ENCODE results near the gene JAZF1. TPM values are rescaled to one million over a fixed set of nuclear protein-coding genes. Genes with fewer than 3 reads are reported as not detected.

Gene JAZF1
- total and polyA plus RNA-seq, 4 donors: 5.2 to 16.5 (median 10.7) TPM

- no peak for TF ChIP-seq CTCF (IDR thresholded peaks at IDR 0.05; ENCODE audit: control extremely low read depth, extremely low read depth)
- Histone ChIP-seq H3K27me3 (ENCODE audit: control insufficient read depth in 3 of 3, insufficient read depth in 3 of 3, low read length in 2 of 3) (no peaks in the 10 kb centered on the region), H3K36me3 (ENCODE audit: control insufficient read depth in 4 of 4, insufficient read depth in 4 of 4, low read length in 4 of 4) (no peaks in the 10 kb centered on the region), H3K4me1 (ENCODE audit: control insufficient read depth in 5 of 5, insufficient read depth in 5 of 5, low read length in 5 of 5) (peaks cover 0 to 15% (median 4%) of the 10 kb centered on the region in 5 donors), H3K4me3 (no peak overlapping the region), H3K9ac (ENCODE audit: insufficient read depth in 1 of 2, low read length in 2 of 2) (no peak overlapping the region), H3K27ac (ENCODE audit: low read depth in 1 of 2, low read length in 1 of 2) (no peak overlapping the region), H3K9me3 (ENCODE audit: control insufficient read depth in 4 of 4, insufficient read depth in 3 of 4, low read length in 3 of 4) (no peaks in the 10 kb centered on the region)
- WGBS, 2 donors: 83 to 95% methylated on average over 7 of the region's 7 CpGs
- ATAC-seq (ENCODE audit: insufficient read depth, low FRiP score) (no peak), DNase-seq (no peak)
These were observed 43.1 kb downstream of the JAZF1 start for GRCh38 chr7:28137463-28137862.

GRCh38 chr7:28136885-28137284, 43.7 kb downstream of the JAZF1 start:
- Histone ChIP-seq H3K4me1 (ENCODE audit: control insufficient read depth in 5 of 5, insufficient read depth in 5 of 5, low read length in 5 of 5) (peaks cover 0 to 15% (median 4%) of the 10 kb centered on the region in 5 donors), H3K9me3 (ENCODE audit: control insufficient read depth in 4 of 4, insufficient read depth in 3 of 4, low read length in 3 of 4) (no peaks in the 10 kb centered on the region), H3K4me3 (no peak overlapping the region), H3K36me3 (ENCODE audit: control insufficient read depth in 4 of 4, insufficient read depth in 4 of 4, low read length in 4 of 4) (no peaks in the 10 kb centered on the region), H3K27me3 (ENCODE audit: control insufficient read depth in 3 of 3, insufficient read depth in 3 of 3, low read length in 2 of 3) (no peaks in the 10 kb centered on the region), H3K27ac (ENCODE audit: low read depth in 1 of 2, low read length in 1 of 2) (no peak overlapping the region), H3K9ac (ENCODE audit: insufficient read depth in 1 of 2, low read length in 2 of 2) (no peak overlapping the region)
- WGBS, 2 donors: 88 to 91% methylated on average over 8 of the region's 8 CpGs
- DNase-seq (no peak), ATAC-seq (ENCODE audit: insufficient read depth, low FRiP score) (no peak)
- TF ChIP-seq CTCF (IDR thresholded peaks at IDR 0.05; ENCODE audit: control extremely low read depth, extremely low read depth): no peak

- H3K9ac ChIP-seq (ENCODE audit: insufficient read depth in 1 of 2, low read length in 2 of 2): no peak overlapping the region
- peaks cover 0 to 15% (median 4%) of the 10 kb centered on the region in 5 donors for H3K4me1 ChIP-seq (ENCODE audit: control insufficient read depth in 5 of 5, insufficient read depth in 5 of 5, low read length in 5 of 5)
- no peak for TF ChIP-seq CTCF (IDR thresholded peaks at IDR 0.05; ENCODE audit: control extremely low read depth, extremely low read depth)
- DNase-seq: no peak
- no peak overlapping the region for H3K4me3 ChIP-seq
- WGBS, 2 donors: 62 to 97% methylated on average over 3 of the region's 3 CpGs
- H3K27ac ChIP-seq (ENCODE audit: low read depth in 1 of 2, low read length in 1 of 2): no peak overlapping the region
- ATAC-seq (ENCODE audit: insufficient read depth, low FRiP score): no peak
- no peaks in the 10 kb centered on the region for H3K27me3 ChIP-seq (ENCODE audit: control insufficient read depth in 3 of 3, insufficient read depth in 3 of 3, low read length in 2 of 3)
- no peaks in the 10 kb centered on the region for H3K36me3 ChIP-seq (ENCODE audit: control insufficient read depth in 4 of 4, insufficient read depth in 4 of 4, low read length in 4 of 4)
- no peaks in the 10 kb centered on the region for H3K9me3 ChIP-seq (ENCODE audit: control insufficient read depth in 4 of 4, insufficient read depth in 3 of 4, low read length in 3 of 4)
These were observed 44.2 kb downstream of the JAZF1 start for GRCh38 chr7:28136420-28136819.

GRCh38 chr7:28135760-28136159, 44.8 kb downstream of the JAZF1 start:
- 68 to 79% methylated on average over 3 of the region's 3 CpGs for WGBS, 2 donors
- ATAC-seq (ENCODE audit: insufficient read depth, low FRiP score) (no peak), DNase-seq (no peak)
- Histone ChIP-seq H3K9me3 (ENCODE audit: control insufficient read depth in 4 of 4, insufficient read depth in 3 of 4, low read length in 3 of 4) (no peaks in the 10 kb centered on the region), H3K9ac (ENCODE audit: insufficient read depth in 1 of 2, low read length in 2 of 2) (no peak overlapping the region), H3K4me3 (no peak overlapping the region), H3K27ac (ENCODE audit: low read depth in 1 of 2, low read length in 1 of 2) (no peak overlapping the region), H3K4me1 (ENCODE audit: control insufficient read depth in 5 of 5, insufficient read depth in 5 of 5, low read length in 5 of 5) (peaks cover 0 to 11% (median 4%) of the 10 kb centered on the region in 5 donors), H3K36me3 (ENCODE audit: control insufficient read depth in 4 of 4, insufficient read depth in 4 of 4, low read length in 4 of 4) (no peaks in the 10 kb centered on the region), H3K27me3 (ENCODE audit: control insufficient read depth in 3 of 3, insufficient read depth in 3 of 3, low read length in 2 of 3) (no peaks in the 10 kb centered on the region)
- TF ChIP-seq CTCF (IDR thresholded peaks at IDR 0.05; ENCODE audit: control extremely low read depth, extremely low read depth): no peak

Data from lung (tissue), 12 donors.